ENCODE measurements around the gene MEOX2. TPM values are rescaled to one million over a fixed set of nuclear protein-coding genes. Genes with fewer than 3 reads are reported as not detected.

Gene MEOX2
- total RNA-seq, 1 donor from 2014 or later = 1.7 TPM

DNA sequence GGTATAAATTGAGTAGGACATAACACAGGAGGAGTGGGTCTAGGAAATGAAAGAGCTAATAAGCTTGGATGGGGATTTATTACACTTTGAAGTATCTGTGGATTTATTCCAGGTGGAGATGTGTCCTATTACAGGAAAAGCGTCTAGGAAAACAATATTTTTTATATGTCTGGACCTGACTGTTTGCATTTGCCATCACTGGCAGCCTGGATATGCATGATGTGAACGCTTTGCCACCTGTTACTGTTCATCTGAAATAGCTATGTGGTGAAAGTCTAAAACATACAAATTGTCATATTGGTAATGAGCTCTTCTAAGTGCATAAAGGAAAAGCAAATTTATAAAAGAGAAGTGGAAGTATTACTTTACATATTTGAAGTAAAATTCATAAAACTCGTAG, 93.1 kb downstream of the MEOX2 start:
- TF ChIP-seq POLR2AphosphoS5 (IDR thresholded peaks at IDR 0.05; ENCODE audit: insufficient read depth in 1 of 2, low read depth in 1 of 2) (no peak), CTCF (IDR thresholded peaks at IDR 0.05) (no peak), POLR2A (IDR thresholded peaks at IDR 0.05) (no peak)
- Histone ChIP-seq H3K9me3 (no peaks in the 10 kb centered on the region), H3K4me3 (no peak overlapping the region), H3K36me3 (no peaks in the 10 kb centered on the region), H3K27ac (no peak overlapping the region), H3K27me3 (no peaks in the 10 kb centered on the region), H3K4me1 (no peaks in the 10 kb centered on the region)
- no peak for DNase-seq (ENCODE audit: extremely low spot score in 2 of 2)
- intact Hi-C loops (cut with DNase I) = no loop called here

- no peak for DNase-seq (ENCODE audit: extremely low spot score in 2 of 2)
- Histone ChIP-seq H3K4me1 (no peaks in the 10 kb centered on the region), H3K4me3 (no peak overlapping the region), H3K9me3 (no peaks in the 10 kb centered on the region), H3K27ac (no peak overlapping the region), H3K27me3 (no peaks in the 10 kb centered on the region), H3K36me3 (no peaks in the 10 kb centered on the region)
- no peak for TF ChIP-seq CTCF (IDR thresholded peaks at IDR 0.05)
- no peak for TF ChIP-seq POLR2AphosphoS5 (IDR thresholded peaks at IDR 0.05; ENCODE audit: insufficient read depth in 1 of 2, low read depth in 1 of 2)
- TF ChIP-seq POLR2A (IDR thresholded peaks at IDR 0.05) = no peak
- intact Hi-C loops (cut with DNase I) = no loop called here
Observed at GRCh38 chr7:15586266-15586665, 100.2 kb downstream of the MEOX2 start.

- intact Hi-C loops (cut with DNase I) = no loop called here
- no peak overlapping the region for H3K4me3 ChIP-seq
- no peaks in the 10 kb centered on the region for H3K36me3 ChIP-seq
- no peaks in the 10 kb centered on the region for H3K27me3 ChIP-seq
- DNase-seq (ENCODE audit: extremely low spot score in 2 of 2) = no peak
- no peaks in the 10 kb centered on the region for H3K4me1 ChIP-seq
- H3K9me3 ChIP-seq = no peaks in the 10 kb centered on the region
- no peak for TF ChIP-seq POLR2AphosphoS5 (IDR thresholded peaks at IDR 0.05; ENCODE audit: insufficient read depth in 1 of 2, low read depth in 1 of 2)
- TF ChIP-seq POLR2A (IDR thresholded peaks at IDR 0.05) = no peak
- TF ChIP-seq CTCF (IDR thresholded peaks at IDR 0.05) = no peak
- no peak overlapping the region for H3K27ac ChIP-seq
Observed at GRCh38 chr7:15584575-15584974, 101.9 kb downstream of the MEOX2 start.

DNA sequence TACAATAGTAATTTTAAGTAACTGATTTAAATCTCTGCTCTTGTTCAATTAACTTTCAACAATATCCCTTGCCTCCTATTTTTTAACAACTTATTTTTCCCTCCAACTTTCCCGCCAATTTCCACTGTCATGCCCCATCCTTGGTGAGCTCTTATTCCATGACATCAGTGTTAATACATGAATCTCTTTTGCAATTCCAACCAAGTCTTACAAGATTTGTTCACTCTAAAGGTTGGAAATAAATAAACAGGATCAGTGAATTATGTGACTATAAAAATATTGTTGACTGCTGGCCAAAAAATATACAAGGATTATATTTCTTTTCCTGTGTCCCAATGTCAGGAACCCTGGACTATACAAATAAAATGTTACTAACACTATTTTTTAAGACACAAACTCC, 103.7 kb downstream of the MEOX2 start:
- Histone ChIP-seq H3K36me3 (no peaks in the 10 kb centered on the region), H3K4me3 (no peak overlapping the region), H3K27me3 (no peaks in the 10 kb centered on the region), H3K27ac (no peak overlapping the region), H3K4me1 (no peaks in the 10 kb centered on the region), H3K9me3 (no peaks in the 10 kb centered on the region)
- TF ChIP-seq POLR2AphosphoS5 (IDR thresholded peaks at IDR 0.05; ENCODE audit: insufficient read depth in 1 of 2, low read depth in 1 of 2) (no peak), POLR2A (IDR thresholded peaks at IDR 0.05) (no peak), CTCF (IDR thresholded peaks at IDR 0.05) (no peak)
- DNase-seq (ENCODE audit: extremely low spot score in 2 of 2) = no peak
- intact Hi-C loops (cut with DNase I) = no loop called here

DNA sequence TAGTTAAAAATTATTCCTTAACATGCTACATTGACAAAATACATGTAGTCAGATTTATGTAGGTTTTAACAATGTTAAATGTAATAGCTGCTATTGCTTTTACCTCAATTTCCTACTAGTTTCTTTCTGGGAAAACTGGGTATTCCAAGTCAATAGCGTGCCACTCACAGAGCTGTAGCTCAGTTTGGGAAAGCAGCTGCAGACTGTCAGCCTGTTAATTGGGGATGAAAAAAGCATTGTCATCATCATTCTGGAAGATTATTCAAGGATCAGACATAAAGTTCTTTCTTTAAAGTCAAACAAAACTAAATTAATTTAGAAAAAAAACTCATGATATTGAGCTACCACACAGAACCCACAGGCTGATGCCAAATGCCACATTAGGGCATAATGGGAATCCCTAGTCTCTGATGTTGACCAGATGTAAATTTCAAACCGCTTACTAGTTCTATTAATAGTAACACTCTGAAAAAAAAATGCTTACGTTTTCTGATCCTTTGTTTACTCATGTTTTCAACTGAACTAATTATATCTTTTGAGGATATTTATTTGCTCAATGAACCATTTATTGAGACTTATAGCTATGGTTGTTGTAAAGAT, 105.0 kb downstream of the MEOX2 start:
- no peaks in the 10 kb centered on the region for H3K4me1 ChIP-seq
- no peak overlapping the region for H3K4me3 ChIP-seq
- no peaks in the 10 kb centered on the region for H3K36me3 ChIP-seq
- H3K9me3 ChIP-seq = no peaks in the 10 kb centered on the region
- intact Hi-C loops (cut with DNase I) = no loop called here
- H3K27me3 ChIP-seq = no peaks in the 10 kb centered on the region
- no peak for DNase-seq (ENCODE audit: extremely low spot score in 2 of 2)
- H3K27ac ChIP-seq = no peak overlapping the region
- no peak for TF ChIP-seq POLR2A (IDR thresholded peaks at IDR 0.05)
- TF ChIP-seq CTCF (IDR thresholded peaks at IDR 0.05) = no peak
- no peak for TF ChIP-seq POLR2AphosphoS5 (IDR thresholded peaks at IDR 0.05; ENCODE audit: insufficient read depth in 1 of 2, low read depth in 1 of 2)

Measured in vagina (tissue), 2 donors.